ENCODE data around the gene GNB2. TPM values are rescaled to one million over a fixed set of nuclear protein-coding genes. Genes with fewer than 3 reads are reported as not detected.
"Not testable (repeated sequence)": the region's sequence is repeated elsewhere in the genome, so short reads cannot be mapped to it uniquely, and the experiment has no call there.

The GNB2 gene
- total RNA-seq, 1 experiment from 2014 or later = 65.0 TPM

- Histone ChIP-seq H3K4me1 (ENCODE audit: low read length) (peaks cover 38% of the 10 kb centered on the region), H3K27me3 (ENCODE audit: low read length) (no peaks in the 10 kb centered on the region), H3K27ac (ENCODE audit: low read length) (0 out of 2 replicates have a peak overlapping the region, but pooled peaks have one; percentile 1), H3K4me2 (ENCODE audit: low read depth, low read length, poor library complexity, severe bottlenecking) (peak overlapping the region; percentile 94), H4K20me1 (ENCODE audit: insufficient read depth, low read depth, low read length) (peaks cover 34% of the 10 kb centered on the region), H3K79me2 (ENCODE audit: low read length) (peaks cover 51% of the 10 kb centered on the region), H3K9me3 (ENCODE audit: low read length) (no peaks in the 10 kb centered on the region), H3K9ac (ENCODE audit: low read length) (peak overlapping the region; percentile 86), H2AFZ (ENCODE audit: low read length) (no peak overlapping the region), H3K9me2 (replicated peaks; ENCODE audit: insufficient read depth, low read length) (no peaks in the 10 kb centered on the region), H3K4me3 (ENCODE audit: low read length) (peak overlapping the region; percentile 94), H3K36me3 (ENCODE audit: insufficient read depth, low read length) (peaks cover 7% of the 10 kb centered on the region)
- peak; percentile 56 for DNase-seq
These were observed 20.0 kb downstream of the GNB2 start for GRCh38 chr7:100693312-100694097.

GRCh38 chr7:100694098-100694745, 20.7 kb downstream of the GNB2 start, which contains the start of gene GIGYF1:
Gene GIGYF1 (minus strand): TSS chr7:100694250. CDS start chr7:100688238, 6,012 bp downstream.
- Histone ChIP-seq H3K4me1 (ENCODE audit: low read length) (peaks cover 38% of the 10 kb centered on the region), H3K36me3 (ENCODE audit: insufficient read depth, low read length) (peaks cover 4% of the 10 kb centered on the region; the same call in 1 of the 2 replicates), H3K27ac (ENCODE audit: low read length) (0 out of 2 replicates have a peak within 1 kb of the TSS, but pooled peaks have one; percentile 1), H3K4me3 (ENCODE audit: low read length) (peak within 1 kb of the TSS; percentile 94), H3K9me2 (replicated peaks; ENCODE audit: insufficient read depth, low read length) (no peaks in the 10 kb centered on the region), H2AFZ (ENCODE audit: low read length) (peak within 1 kb of the TSS; percentile 81; the same call in 1 of the 2 replicates), H3K9me3 (ENCODE audit: low read length) (no peaks in the 10 kb centered on the region), H4K20me1 (ENCODE audit: insufficient read depth, low read depth, low read length) (peaks cover 27% of the 10 kb centered on the region), H3K27me3 (ENCODE audit: low read length) (no peaks in the 10 kb centered on the region), H3K9ac (ENCODE audit: low read length) (peak within 1 kb of the TSS; percentile 86), H3K4me2 (ENCODE audit: low read depth, low read length, poor library complexity, severe bottlenecking) (peak within 1 kb of the TSS; percentile 94), H3K79me2 (ENCODE audit: low read length) (peaks cover 44% of the 10 kb centered on the region)
- DNase-seq = peak; percentile 85

- no peaks in the 10 kb centered on the region for H3K9me2 ChIP-seq (replicated peaks; ENCODE audit: insufficient read depth, low read length)
- no peaks in the 10 kb centered on the region for H3K27me3 ChIP-seq (ENCODE audit: low read length)
- peaks cover 34% of the 10 kb centered on the region for H3K4me1 ChIP-seq (ENCODE audit: low read length)
- H3K36me3 ChIP-seq (ENCODE audit: insufficient read depth, low read length) = peaks cover 2% of the 10 kb centered on the region; the same call in 1 of the 2 replicates
- H3K9me3 ChIP-seq (ENCODE audit: low read length) = no peaks in the 10 kb centered on the region
- no peak overlapping the region for H2AFZ ChIP-seq (ENCODE audit: low read length)
- H3K4me2 ChIP-seq (ENCODE audit: low read depth, low read length, poor library complexity, severe bottlenecking) = no peak overlapping the region
- no peak overlapping the region for H3K27ac ChIP-seq (ENCODE audit: low read length)
- peaks cover 14% of the 10 kb centered on the region for H4K20me1 ChIP-seq (ENCODE audit: insufficient read depth, low read depth, low read length)
- DNase-seq = no peak
- H3K4me3 ChIP-seq (ENCODE audit: low read length) = no peak overlapping the region
- no peak overlapping the region for H3K9ac ChIP-seq (ENCODE audit: low read length)
- H3K79me2 ChIP-seq (ENCODE audit: low read length) = peaks cover 25% of the 10 kb centered on the region
These were observed 22.6 kb downstream of the GNB2 start for GRCh38 chr7:100696123-100696521.

GRCh38 chr7:100699018-100699417, 25.5 kb downstream of the GNB2 start:
- H3K9ac ChIP-seq (ENCODE audit: low read length) = no peak overlapping the region
- H3K4me3 ChIP-seq (ENCODE audit: low read length) = no peak overlapping the region
- no peaks in the 10 kb centered on the region for H4K20me1 ChIP-seq (ENCODE audit: insufficient read depth, low read depth, low read length)
- no peak overlapping the region for H3K27ac ChIP-seq (ENCODE audit: low read length)
- H3K79me2 ChIP-seq (ENCODE audit: low read length) = no peaks in the 10 kb centered on the region
- H3K27me3 ChIP-seq (ENCODE audit: low read length) = no peaks in the 10 kb centered on the region
- H3K4me2 ChIP-seq (ENCODE audit: low read depth, low read length, poor library complexity, severe bottlenecking) = no peak overlapping the region
- no peak for DNase-seq
- H3K4me1 ChIP-seq (ENCODE audit: low read length) = peaks cover 16% of the 10 kb centered on the region
- H3K9me3 ChIP-seq (ENCODE audit: low read length) = no peaks in the 10 kb centered on the region
- no peaks in the 10 kb centered on the region for H3K36me3 ChIP-seq (ENCODE audit: insufficient read depth, low read length)
- H3K9me2 ChIP-seq (replicated peaks; ENCODE audit: insufficient read depth, low read length) = no peaks in the 10 kb centered on the region
- no peak overlapping the region for H2AFZ ChIP-seq (ENCODE audit: low read length)

GRCh38 chr7:100701089-100701488, 27.5 kb downstream of the GNB2 start:
- not testable (repeated sequence) for H2AFZ ChIP-seq (ENCODE audit: low read length); H3K36me3 ChIP-seq (ENCODE audit: insufficient read depth, low read length); H3K4me1 ChIP-seq (ENCODE audit: low read length); H3K9me2 ChIP-seq (replicated peaks; ENCODE audit: insufficient read depth, low read length); H3K27me3 ChIP-seq (ENCODE audit: low read length); H3K27ac ChIP-seq (ENCODE audit: low read length); H3K9ac ChIP-seq (ENCODE audit: low read length); H3K4me2 ChIP-seq (ENCODE audit: low read depth, low read length, poor library complexity, severe bottlenecking); H3K9me3 ChIP-seq (ENCODE audit: low read length); H3K4me3 ChIP-seq (ENCODE audit: low read length); H3K79me2 ChIP-seq (ENCODE audit: low read length); DNase-seq; H4K20me1 ChIP-seq (ENCODE audit: insufficient read depth, low read depth, low read length)

- Histone ChIP-seq H3K36me3 (ENCODE audit: insufficient read depth, low read length) (peaks cover 7% of the 10 kb centered on the region; the same call in 1 of the 2 replicates), H3K9me2 (replicated peaks; ENCODE audit: insufficient read depth, low read length) (no peaks in the 10 kb centered on the region), H2AFZ (ENCODE audit: low read length) (peak overlapping the region; percentile 72), H3K9me3 (ENCODE audit: low read length) (no peaks in the 10 kb centered on the region), H3K4me1 (ENCODE audit: low read length) (peaks cover 20% of the 10 kb centered on the region), H4K20me1 (ENCODE audit: insufficient read depth, low read depth, low read length) (peaks cover 9% of the 10 kb centered on the region; the same call in 1 of the 2 replicates), H3K27me3 (ENCODE audit: low read length) (no peaks in the 10 kb centered on the region), H3K4me2 (ENCODE audit: low read depth, low read length, poor library complexity, severe bottlenecking) (peak overlapping the region; percentile 95), H3K9ac (ENCODE audit: low read length) (peak overlapping the region; percentile 100), H3K27ac (ENCODE audit: low read length) (peak overlapping the region; percentile 72), H3K4me3 (ENCODE audit: low read length) (peak overlapping the region; percentile 100), H3K79me2 (ENCODE audit: low read length) (peaks cover 22% of the 10 kb centered on the region)
- peak; percentile 91 for DNase-seq
These were observed 31.8 kb downstream of the GNB2 start for GRCh38 chr7:100705320-100705752.

- Histone ChIP-seq H3K9me3 (ENCODE audit: low read length) (no peaks in the 10 kb centered on the region), H3K36me3 (ENCODE audit: insufficient read depth, low read length) (peaks cover 7% of the 10 kb centered on the region; the same call in 1 of the 2 replicates), H3K4me3 (ENCODE audit: low read length) (peak within 1 kb of the TSS; percentile 100), H3K4me2 (ENCODE audit: low read depth, low read length, poor library complexity, severe bottlenecking) (peak within 1 kb of the TSS; percentile 95), H3K4me1 (ENCODE audit: low read length) (peaks cover 20% of the 10 kb centered on the region), H2AFZ (ENCODE audit: low read length) (peak within 1 kb of the TSS; percentile 93), H3K9me2 (replicated peaks; ENCODE audit: insufficient read depth, low read length) (no peaks in the 10 kb centered on the region), H3K27me3 (ENCODE audit: low read length) (no peaks in the 10 kb centered on the region), H3K27ac (ENCODE audit: low read length) (peak within 1 kb of the TSS; percentile 72), H4K20me1 (ENCODE audit: insufficient read depth, low read depth, low read length) (peaks cover 9% of the 10 kb centered on the region; the same call in 1 of the 2 replicates), H3K9ac (ENCODE audit: low read length) (peak within 1 kb of the TSS; percentile 100), H3K79me2 (ENCODE audit: low read length) (peaks cover 22% of the 10 kb centered on the region)
- peak; percentile 100 for DNase-seq
These were observed 32.5 kb downstream of the GNB2 start, which contains the start of gene POP7 for GRCh38 chr7:100705753-100706671. Gene POP7 (plus strand): TSS chr7:100706121. CDS start chr7:100706831, 710 bp downstream.
